Activated naive CD4-positive, alpha-beta T cell treated with anti-CD3 and anti-CD28 coated beads, Interleukin-2, amount 50 U/mL, for 24 hours (primary cell): ENCODE data around the gene ITSN2.

Source experiments
- H3K27ac Mint-ChIP-seq: one replicate; pipeline ENCODE4 v1.8.0; 2021; ENCODE audit warnings: mild to moderate bottlenecking, mixed read lengths
- H3K27me3 Mint-ChIP-seq: one replicate; pipeline ENCODE4 v1.8.0; 2021; ENCODE audit warnings: mixed read lengths
- H3K36me3 Mint-ChIP-seq: one replicate; pipeline ENCODE4 v1.8.0; 2021; ENCODE audit warnings: mixed read lengths
- H3K4me1 Mint-ChIP-seq: one replicate; pipeline ENCODE4 v1.8.0; 2021; ENCODE audit warnings: mixed read lengths
- H3K4me3 Mint-ChIP-seq: one replicate; pipeline ENCODE4 v1.8.0; 2021; ENCODE audit warnings: mild to moderate bottlenecking, mixed read lengths
- H3K9me3 Mint-ChIP-seq: one replicate; pipeline ENCODE4 v1.8.0; 2021; ENCODE audit warnings: mixed read lengths

Gene ITSN2

GRCh38 chr2:24328010-24328409 lies 32.3 kb downstream of the ITSN2 start:
- Mint-ChIP-seq H3K27ac (no peak overlapping the region), H3K4me3 (no peak overlapping the region), H3K4me1 (peaks cover 41% of the 10 kb centered on the region), H3K36me3 (peaks cover 2% of the 10 kb centered on the region), H3K27me3 (no peaks in the 10 kb centered on the region), H3K9me3 (no peaks in the 10 kb centered on the region)

GRCh38 chr2:24317491-24317920 lies 42.8 kb downstream of the ITSN2 start:
- H3K27me3 Mint-ChIP-seq, result no peaks in the 10 kb centered on the region
- H3K4me1 Mint-ChIP-seq, result peaks cover 32% of the 10 kb centered on the region
- no peaks in the 10 kb centered on the region for H3K9me3 Mint-ChIP-seq
- H3K27ac Mint-ChIP-seq, result peak overlapping the region; percentile 46
- H3K36me3 Mint-ChIP-seq, result no peaks in the 10 kb centered on the region
- no peak overlapping the region for H3K4me3 Mint-ChIP-seq

- Mint-ChIP-seq H3K27ac (no peak overlapping the region), H3K4me1 (peaks cover 28% of the 10 kb centered on the region), H3K27me3 (no peaks in the 10 kb centered on the region), H3K9me3 (no peaks in the 10 kb centered on the region), H3K4me3 (no peak overlapping the region), H3K36me3 (no peaks in the 10 kb centered on the region)
Observed at GRCh38 chr2:24315669-24316068, 44.7 kb downstream of the ITSN2 start.

GRCh38 chr2:24313744-24314632 lies 46.3 kb downstream of the ITSN2 start:
- H3K27ac Mint-ChIP-seq, result peak overlapping the region; percentile 17
- H3K4me3 Mint-ChIP-seq, result no peak overlapping the region
- no peaks in the 10 kb centered on the region for H3K27me3 Mint-ChIP-seq
- peaks cover 2% of the 10 kb centered on the region for H3K36me3 Mint-ChIP-seq
- H3K4me1 Mint-ChIP-seq, result peaks cover 20% of the 10 kb centered on the region
- H3K9me3 Mint-ChIP-seq, result no peaks in the 10 kb centered on the region

GRCh38 chr2:24307961-24308360 lies 52.4 kb downstream of the ITSN2 start:
- H3K27ac Mint-ChIP-seq, result no peak overlapping the region

GRCh38 chr2:24304631-24305030 lies 55.7 kb downstream of the ITSN2 start:
- Mint-ChIP-seq H3K27me3 (no peaks in the 10 kb centered on the region), H3K36me3 (peaks cover 26% of the 10 kb centered on the region), H3K4me1 (no peaks in the 10 kb centered on the region), H3K4me3 (no peak overlapping the region), H3K9me3 (no peaks in the 10 kb centered on the region), H3K27ac (no peak overlapping the region)

More at GRCh38 chr2:24307961-24308360, 52.4 kb downstream of the ITSN2 start:
- Mint-ChIP-seq H3K9me3 (no peaks in the 10 kb centered on the region), H3K4me3 (no peak overlapping the region), H3K4me1 (no peaks in the 10 kb centered on the region), H3K36me3 (peaks cover 14% of the 10 kb centered on the region), H3K27me3 (no peaks in the 10 kb centered on the region)

- Mint-ChIP-seq H3K36me3 (peaks cover 30% of the 10 kb centered on the region), H3K4me3 (no peak overlapping the region), H3K27ac (no peak overlapping the region), H3K27me3 (no peaks in the 10 kb centered on the region), H3K4me1 (no peaks in the 10 kb centered on the region), H3K9me3 (no peaks in the 10 kb centered on the region)
Observed at GRCh38 chr2:24304098-24304497, 56.2 kb downstream of the ITSN2 start.

GRCh38 chr2:24301599-24301998 lies 58.7 kb downstream of the ITSN2 start:
- no peaks in the 10 kb centered on the region for H3K4me1 Mint-ChIP-seq
- no peak overlapping the region for H3K4me3 Mint-ChIP-seq
- H3K36me3 Mint-ChIP-seq, result peaks cover 30% of the 10 kb centered on the region
- no peaks in the 10 kb centered on the region for H3K27me3 Mint-ChIP-seq
- no peaks in the 10 kb centered on the region for H3K9me3 Mint-ChIP-seq
- no peak overlapping the region for H3K27ac Mint-ChIP-seq

GRCh38 chr2:24297663-24298062 lies 62.7 kb downstream of the ITSN2 start:
- H3K27ac Mint-ChIP-seq, result no peak overlapping the region
- H3K27me3 Mint-ChIP-seq, result no peaks in the 10 kb centered on the region
- H3K4me1 Mint-ChIP-seq, result no peaks in the 10 kb centered on the region
- no peak overlapping the region for H3K4me3 Mint-ChIP-seq
- no peaks in the 10 kb centered on the region for H3K9me3 Mint-ChIP-seq
- peaks cover 35% of the 10 kb centered on the region for H3K36me3 Mint-ChIP-seq

- H3K36me3 Mint-ChIP-seq, result peaks cover 12% of the 10 kb centered on the region
Observed at GRCh38 chr2:24287171-24287570, 73.2 kb downstream of the ITSN2 start.

GRCh38 chr2:24285484-24286152 lies 74.7 kb downstream of the ITSN2 start:
- Mint-ChIP-seq H3K27ac (no peak overlapping the region), H3K36me3 (peaks cover 12% of the 10 kb centered on the region), H3K4me1 (peaks cover 5% of the 10 kb centered on the region), H3K9me3 (no peaks in the 10 kb centered on the region), H3K27me3 (no peaks in the 10 kb centered on the region), H3K4me3 (no peak overlapping the region)

More at GRCh38 chr2:24287171-24287570, 73.2 kb downstream of the ITSN2 start:
- Mint-ChIP-seq H3K4me3 (no peak overlapping the region), H3K9me3 (no peaks in the 10 kb centered on the region), H3K4me1 (peaks cover 5% of the 10 kb centered on the region), H3K27me3 (no peaks in the 10 kb centered on the region), H3K27ac (no peak overlapping the region)

GRCh38 chr2:24280645-24281044 lies 79.7 kb downstream of the ITSN2 start:
- Mint-ChIP-seq H3K4me1 (no peaks in the 10 kb centered on the region), H3K9me3 (no peaks in the 10 kb centered on the region), H3K4me3 (no peak overlapping the region), H3K27ac (no peak overlapping the region), H3K27me3 (no peaks in the 10 kb centered on the region), H3K36me3 (peaks cover 5% of the 10 kb centered on the region)

- Mint-ChIP-seq H3K4me3 (no peak overlapping the region), H3K36me3 (peaks cover 5% of the 10 kb centered on the region)
Observed at GRCh38 chr2:24280161-24280560, 80.2 kb downstream of the ITSN2 start.

GRCh38 chr2:24276349-24276899 lies 83.9 kb downstream of the ITSN2 start:
- no peak overlapping the region for H3K27ac Mint-ChIP-seq
- H3K4me3 Mint-ChIP-seq, result no peak overlapping the region
- no peaks in the 10 kb centered on the region for H3K9me3 Mint-ChIP-seq
- peaks cover 4% of the 10 kb centered on the region for H3K36me3 Mint-ChIP-seq
- H3K4me1 Mint-ChIP-seq, result no peaks in the 10 kb centered on the region
- H3K27me3 Mint-ChIP-seq, result no peaks in the 10 kb centered on the region

More at GRCh38 chr2:24280161-24280560, 80.2 kb downstream of the ITSN2 start:
- no peaks in the 10 kb centered on the region for H3K27me3 Mint-ChIP-seq
- no peaks in the 10 kb centered on the region for H3K9me3 Mint-ChIP-seq
- no peak overlapping the region for H3K27ac Mint-ChIP-seq
- no peaks in the 10 kb centered on the region for H3K4me1 Mint-ChIP-seq

GRCh38 chr2:24274809-24275208 lies 85.5 kb downstream of the ITSN2 start:
- Mint-ChIP-seq H3K27ac (no peak overlapping the region), H3K36me3 (peaks cover 7% of the 10 kb centered on the region), H3K27me3 (no peaks in the 10 kb centered on the region), H3K4me3 (no peak overlapping the region), H3K4me1 (no peaks in the 10 kb centered on the region), H3K9me3 (no peaks in the 10 kb centered on the region)

- Mint-ChIP-seq H3K27ac (no peak overlapping the region), H3K4me1 (peaks cover 6% of the 10 kb centered on the region), H3K4me3 (no peak overlapping the region), H3K27me3 (no peaks in the 10 kb centered on the region), H3K9me3 (no peaks in the 10 kb centered on the region), H3K36me3 (peaks cover 11% of the 10 kb centered on the region)
Observed at GRCh38 chr2:24273598-24273997, 86.7 kb downstream of the ITSN2 start.
